Cerebellar cortex (tissue), 1 donor: ENCODE results near the gene AKR1C3.
"Not testable (repeated sequence)": the region's sequence is repeated elsewhere in the genome, so short reads cannot be mapped to it uniquely, and the experiment has no call there.

Experiments used
- DNase-seq: peaks from one replicate; pipeline ENCODE4 v3.0.0-alpha.2; 2015; ENCODE audit warnings: low spot score

The AKR1C3 gene

DNA sequence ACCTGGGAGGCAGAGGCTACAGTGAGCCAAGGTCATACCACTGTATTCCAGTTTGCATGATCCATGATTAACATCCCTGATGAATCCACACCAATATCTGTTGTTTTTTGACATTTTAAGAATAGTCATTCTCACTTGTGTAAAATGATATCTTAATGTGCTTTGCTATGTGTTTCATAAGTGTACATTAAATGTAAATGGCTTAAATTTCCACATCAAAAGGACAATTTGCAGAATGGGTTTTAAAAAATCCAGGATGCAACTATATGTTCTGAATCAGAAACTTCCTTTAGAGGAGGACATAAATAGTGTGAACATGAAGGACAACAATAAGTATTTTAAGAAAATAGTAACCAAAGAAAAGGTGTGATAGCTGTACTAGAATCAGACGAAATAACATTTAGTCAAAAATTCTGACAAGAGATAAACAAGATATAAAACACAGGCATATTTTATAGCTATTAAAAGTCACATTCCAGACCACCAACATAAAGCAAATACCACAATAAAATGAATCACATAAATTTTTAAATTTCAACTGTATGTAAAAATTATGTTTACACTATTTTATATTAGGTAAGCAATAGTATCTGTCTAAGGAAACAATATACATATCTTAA, 42.4 kb downstream of the AKR1C3 start:
- no peak for DNase-seq

DNA sequence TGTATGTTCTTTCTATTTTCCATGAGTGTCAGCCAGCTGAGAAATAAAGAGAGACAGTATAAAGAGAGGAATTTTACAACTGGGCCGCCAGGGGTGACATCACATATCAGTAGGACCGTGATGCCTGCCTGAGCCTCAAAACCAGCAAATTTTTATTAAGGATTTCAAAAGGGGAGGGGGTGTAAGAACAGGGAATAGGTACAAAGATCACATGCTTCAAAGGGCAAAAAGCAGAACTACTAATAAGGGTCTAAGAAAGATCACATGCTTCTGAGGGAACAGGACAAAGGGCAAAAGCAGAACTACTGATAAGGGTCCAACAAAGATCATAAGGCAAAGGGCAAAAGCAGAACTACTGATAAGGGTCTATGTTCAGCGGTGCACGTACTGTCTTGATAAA, 43.5 kb downstream of the AKR1C3 start:
- not testable (repeated sequence) for DNase-seq

- no peak for DNase-seq
These were observed 48.0 kb downstream of the AKR1C3 start for GRCh38 chr10:5142199-5142598.

- no peak for DNase-seq
These were observed 48.9 kb downstream of the AKR1C3 start for GRCh38 chr10:5143137-5143536.

GRCh38 chr10:5146920-5147254, 52.7 kb downstream of the AKR1C3 start:
- no peak for DNase-seq

GRCh38 chr10:5147255-5147980, 53.2 kb downstream of the AKR1C3 start:
- no peak for DNase-seq

DNA sequence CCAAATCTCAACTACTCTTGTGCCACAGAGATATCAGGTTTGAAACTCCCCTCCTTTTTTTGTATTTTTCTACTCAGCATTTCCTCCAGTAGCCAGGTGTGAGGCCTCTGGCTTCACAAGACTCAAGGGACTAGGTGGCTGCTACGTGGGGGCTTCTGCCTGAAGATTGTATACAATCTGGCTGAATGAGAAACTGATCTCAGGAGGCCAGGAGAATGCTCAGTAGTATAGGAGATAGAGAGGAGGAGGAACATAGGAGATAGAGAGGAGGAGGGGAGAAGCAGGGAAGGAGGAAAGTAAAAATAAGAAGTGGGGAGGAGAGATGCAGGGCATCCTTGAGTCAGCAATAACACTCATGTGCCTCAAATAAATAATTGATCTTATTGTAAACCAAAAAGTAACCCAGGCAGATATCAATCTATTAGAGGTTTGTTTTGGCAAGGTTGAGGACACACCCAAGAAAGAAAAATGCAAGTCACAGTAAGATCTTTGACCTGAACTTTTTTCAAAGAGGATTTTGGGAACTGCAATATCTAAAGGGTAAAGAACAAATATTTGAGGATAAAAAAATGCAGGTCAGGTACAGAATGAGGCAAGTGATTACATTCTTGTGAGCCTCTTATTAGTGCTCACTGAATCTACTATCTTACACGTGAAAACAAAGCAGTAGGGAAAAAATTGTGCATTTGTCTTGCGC, 53.9 kb downstream of the AKR1C3 start:
- DNase-seq: no peak

- no peak for DNase-seq
These were observed 54.4 kb downstream of the AKR1C3 start for GRCh38 chr10:5148678-5149032.

DNA sequence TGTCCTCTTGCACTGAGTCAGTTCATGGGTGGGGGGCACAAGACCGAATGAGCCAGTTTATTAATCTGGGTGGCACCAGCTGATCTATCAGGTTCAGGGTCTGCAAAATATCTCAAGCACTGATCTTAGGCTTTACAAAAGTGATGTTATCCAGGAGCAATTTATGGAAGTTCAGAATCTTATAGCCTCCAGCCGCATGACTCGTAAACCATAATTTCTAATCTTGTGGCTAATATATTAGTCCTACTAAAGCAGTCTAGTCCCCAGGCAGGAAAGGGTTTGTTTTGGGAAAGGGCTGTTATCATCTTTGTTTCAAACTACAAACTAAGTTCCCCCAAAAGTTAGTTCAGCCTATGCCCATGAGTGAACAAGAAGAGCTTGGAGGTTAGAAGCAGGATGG, 56.9 kb downstream of the AKR1C3 start:
- no peak for DNase-seq

DNA sequence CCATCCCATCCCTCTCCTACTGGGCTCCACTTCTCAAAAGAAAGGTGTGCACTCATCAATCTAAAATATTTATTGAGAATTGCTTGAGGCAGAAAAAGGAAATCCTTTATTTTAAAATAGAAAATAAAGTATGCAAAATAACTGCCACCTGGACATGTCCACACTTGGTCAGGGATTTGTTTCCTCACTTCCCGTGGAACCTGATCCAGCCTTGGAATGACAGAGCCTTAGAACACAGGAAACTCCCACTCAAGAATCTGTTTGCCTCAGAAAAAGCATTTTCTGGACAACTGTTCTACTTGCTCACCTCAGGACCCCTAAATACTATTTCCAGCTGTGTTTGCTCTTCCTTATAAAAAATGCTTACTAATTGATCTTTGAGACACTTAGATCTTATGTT, 61.7 kb downstream of the AKR1C3 start:
- no peak for DNase-seq
